Colonic mucosa (tissue), 4 donors: ENCODE measurements around the gene ADAD1. TPM values are rescaled to one million over a fixed set of nuclear protein-coding genes. Genes with fewer than 3 reads are reported as not detected.

Source experiments
- DNase-seq: peaks from one replicate; pipeline ENCODE4 v3.0.0-alpha.2; 2020
- H3K27ac ChIP-seq: fragments of 200-600 bp; one replicate; pipeline ENCODE4 v1.8.0; 2021
- H3K27me3 ChIP-seq: fragments of 200-600 bp; one replicate; pipeline ENCODE4 v1.8.0; 2021
- H3K36me3 ChIP-seq: fragments of 200-600 bp; one replicate; pipeline ENCODE4 v1.8.0; 2021
- H3K4me1 ChIP-seq: fragments of 200-600 bp; one replicate; pipeline ENCODE4 v1.8.0; 2021; ENCODE audit warnings: mild to moderate bottlenecking
- H3K4me3 ChIP-seq: fragments of 200-600 bp; one replicate; pipeline ENCODE4 v1.8.0; 2021
- H3K9ac ChIP-seq, 2 donors: one replicate each; pipeline ENCODE4 v1.7.0; 2013; ENCODE audit warnings: control low read depth in 2 of 2, low read depth in 2 of 2, low read length in 2 of 2
- H3K9me3 ChIP-seq: fragments of 200-600 bp; one replicate; pipeline ENCODE4 v1.8.0; 2021
- CTCF ChIP-seq: fragments of 200-600 bp; IDR thresholded peaks from one replicate; pipeline ENCODE4 v1.8.0; 2022; ENCODE audit warnings: antibody characterized with exemption, mild to moderate bottlenecking
- intact Hi-C: fragments of 100-400 bp; cut with DNase I; formaldehyde crosslinking; loops from one replicate; pipeline ENCODE4 v1.14.1; 2022
- total RNA-seq, 2 donors: library from RNA; stranded (reverse); fragmentation: NEBNext Ultra II Directional in 1 of 2; extraction: Animal tissue kit (Norgen Biotek cat#: 25700) in 1 of 2; gene quantifications; one replicate each; pipeline ENCODE4 v1.2.1, GENCODE V29; 2021
- donor health status: healthy.
- donor health status: DM: no; HTN: no; CAD: no.
- donor health status: DM: no; HTN: no; CAD: no.

ADAD1 gene
- total RNA-seq, result not detected

GRCh38 chr4:122378711-122379110 lies at the start of gene ADAD1:
ADAD1 (plus strand) TSS chr4:122379011; CDS start chr4:122380070, 1,059 bp downstream.
- Histone ChIP-seq H3K27me3 (no peaks in the 10 kb centered on the region), H3K4me3 (no peak within 1 kb of the TSS), H3K27ac (no peak within 1 kb of the TSS), H3K4me1 (no peaks in the 10 kb centered on the region), H3K9me3 (no peaks in the 10 kb centered on the region), H3K36me3 (no peaks in the 10 kb centered on the region), H3K9ac (no peak within 1 kb of the TSS)
- intact Hi-C loops, result no loop called here
- no peak for TF ChIP-seq CTCF
- DNase-seq, result no peak

DNA sequence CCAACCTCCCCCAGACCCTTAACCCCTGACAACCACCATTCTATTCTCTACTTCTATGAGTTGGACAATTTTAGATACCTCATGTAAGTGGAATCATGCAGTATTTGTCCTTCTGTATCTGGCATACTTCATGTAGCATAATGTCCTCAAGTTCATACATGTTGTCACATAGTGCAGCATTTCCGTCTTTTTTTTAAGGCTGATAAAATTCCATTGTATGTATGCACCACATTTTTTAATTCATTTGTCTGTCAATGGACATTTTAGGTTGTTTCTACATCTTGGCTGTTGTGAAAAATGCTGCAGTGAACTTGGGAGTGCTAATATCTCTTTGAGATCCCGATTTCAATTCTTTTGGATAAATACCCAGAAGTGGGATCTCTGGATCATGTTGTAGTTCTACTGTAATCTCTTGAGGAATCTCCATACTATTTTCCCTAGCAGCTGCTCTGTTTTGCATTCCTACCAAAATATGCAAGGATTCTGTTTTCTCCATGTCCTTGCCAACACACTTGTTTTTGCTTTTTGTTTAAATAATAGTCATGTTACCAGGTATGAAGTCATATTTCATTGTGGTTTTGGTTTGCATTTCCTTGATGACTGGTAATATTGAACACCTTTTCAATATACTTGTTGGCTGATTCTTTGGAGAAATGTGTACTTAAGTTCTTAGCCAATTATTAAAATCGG lies 48.8 kb upstream of the ADAD1 start:
- H3K27ac ChIP-seq, result no peak overlapping the region
- no peak for DNase-seq
- no peaks in the 10 kb centered on the region for H3K4me1 ChIP-seq
- no peaks in the 10 kb centered on the region for H3K9me3 ChIP-seq
- H3K27me3 ChIP-seq, result no peaks in the 10 kb centered on the region
- TF ChIP-seq CTCF, result no peak
- no peak overlapping the region for H3K9ac ChIP-seq
- no peak overlapping the region for H3K4me3 ChIP-seq
- no peaks in the 10 kb centered on the region for H3K36me3 ChIP-seq
- intact Hi-C loops, result no loop called here

GRCh38 chr4:122331195-122331594 lies 47.6 kb upstream of the ADAD1 start:
- Histone ChIP-seq H3K9ac (no peak overlapping the region), H3K27me3 (no peaks in the 10 kb centered on the region), H3K36me3 (no peaks in the 10 kb centered on the region), H3K27ac (no peak overlapping the region), H3K4me1 (no peaks in the 10 kb centered on the region), H3K9me3 (no peaks in the 10 kb centered on the region), H3K4me3 (no peak overlapping the region)
- DNase-seq, result no peak
- TF ChIP-seq CTCF, result no peak
- intact Hi-C loops, result no loop called here

- no peak overlapping the region for H3K9ac ChIP-seq
- H3K27me3 ChIP-seq, result no peaks in the 10 kb centered on the region
- no peaks in the 10 kb centered on the region for H3K4me1 ChIP-seq
- no peak overlapping the region for H3K27ac ChIP-seq
- no peak for DNase-seq
- H3K36me3 ChIP-seq, result no peaks in the 10 kb centered on the region
- H3K4me3 ChIP-seq, result no peak overlapping the region
- intact Hi-C loops, result no loop called here
- no peaks in the 10 kb centered on the region for H3K9me3 ChIP-seq
- no peak for TF ChIP-seq CTCF
These were observed 44.0 kb upstream of the ADAD1 start for GRCh38 chr4:122334828-122335227.

GRCh38 chr4:122341886-122342285 lies 36.9 kb upstream of the ADAD1 start:
- intact Hi-C loops, result no loop called here
- Histone ChIP-seq H3K9me3 (no peaks in the 10 kb centered on the region), H3K4me1 (no peaks in the 10 kb centered on the region), H3K4me3 (no peak overlapping the region), H3K9ac (no peak overlapping the region), H3K27ac (no peak overlapping the region), H3K27me3 (no peaks in the 10 kb centered on the region), H3K36me3 (no peaks in the 10 kb centered on the region)
- no peak for TF ChIP-seq CTCF
- DNase-seq, result no peak
